ENCODE data around the gene ALKBH7. TPM values are rescaled to one million over a fixed set of nuclear protein-coding genes. Genes with fewer than 3 reads are reported as not detected.

ALKBH7 gene
- total and polyA plus RNA-seq, 2 of the 13 experiments (the other 11 are each of a cell fraction or from before 2014, with no cell fraction given), result 29.6 to 45.9 TPM

DNA sequence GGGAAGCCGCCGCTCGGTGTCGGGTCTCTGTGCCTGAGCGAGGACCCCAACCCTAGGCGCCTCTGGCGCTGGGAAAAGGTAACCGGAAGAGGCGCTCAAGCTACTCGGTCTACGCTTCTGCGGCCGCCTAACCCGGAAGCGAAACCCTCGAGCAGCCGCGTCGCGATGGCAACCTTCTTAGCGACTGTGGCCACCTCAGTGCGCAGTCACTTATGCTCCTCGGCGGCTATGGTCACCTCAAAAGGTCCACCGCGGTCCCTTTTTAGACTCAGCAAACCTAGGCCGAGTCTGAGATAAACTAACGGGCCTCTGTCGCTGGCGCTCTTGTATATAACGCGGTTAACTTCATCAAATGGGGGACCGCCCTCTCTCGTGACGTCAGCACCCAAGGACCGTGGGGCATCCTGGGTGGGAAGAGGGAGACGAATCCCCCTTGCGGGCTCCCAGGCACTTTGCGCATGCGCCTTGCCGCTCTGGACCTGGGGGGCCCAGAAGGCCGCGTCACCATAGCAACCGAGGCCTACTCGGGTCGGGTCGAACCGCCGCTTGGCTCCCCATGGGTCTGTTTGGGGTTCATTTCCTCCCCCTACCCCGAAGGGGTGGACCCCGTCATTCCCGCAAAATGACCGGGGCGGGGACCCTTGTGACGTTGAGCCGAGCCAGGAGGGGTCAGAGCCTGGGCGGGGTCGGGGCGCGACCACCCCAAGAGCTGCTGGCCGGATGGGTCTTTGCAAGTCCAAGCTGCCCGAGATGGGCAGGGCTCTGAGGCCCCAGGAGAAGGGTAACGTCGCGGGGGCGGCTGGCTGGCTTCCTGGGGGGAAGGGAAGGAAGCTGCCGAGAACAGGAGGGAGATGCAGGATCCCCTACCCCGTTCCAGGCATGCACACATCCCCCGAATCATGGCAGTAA is 20.7 kb downstream of the ALKBH7 start, which contains the start of gene GTF2F1 (continued):
- no peak for TF ChIP-seq HNF4G (IDR thresholded peaks at IDR 0.05; ENCODE audit: borderline replicate concordance, low read depth, low read length)
- TF ChIP-seq HNF4G (CRISPR knock-in tag; IDR thresholded peaks at IDR 0.05; ENCODE audit: borderline replicate concordance, low read depth), result 0 out of 2 replicates have a peak, but pooled peaks have one; percentile 12
- TF ChIP-seq, protein P1, sequence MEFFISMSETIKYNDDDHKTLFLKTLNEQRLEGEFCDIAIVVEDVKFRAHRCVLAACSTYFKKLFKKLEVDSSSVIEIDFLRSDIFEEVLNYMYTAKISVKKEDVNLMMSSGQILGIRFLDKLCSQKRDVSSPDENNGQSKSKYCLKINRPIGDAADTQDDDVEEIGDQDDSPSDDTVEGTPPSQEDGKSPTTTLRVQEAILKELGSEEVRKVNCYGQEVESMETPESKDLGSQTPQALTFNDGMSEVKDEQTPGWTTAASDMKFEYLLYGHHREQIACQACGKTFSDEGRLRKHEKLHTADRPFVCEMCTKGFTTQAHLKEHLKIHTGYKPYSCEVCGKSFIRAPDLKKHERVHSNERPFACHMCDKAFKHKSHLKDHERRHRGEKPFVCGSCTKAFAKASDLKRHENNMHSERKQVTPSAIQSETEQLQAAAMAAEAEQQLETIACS (CRISPR knock-in tag; IDR thresholded peaks at IDR 0.05), result no peak
- TF ChIP-seq CC2D1A (CRISPR knock-in tag; IDR thresholded peaks at IDR 0.05), result 0 out of 2 replicates have a peak, but pooled peaks have one; percentile 14
- TF ChIP-seq NR2C2 (CRISPR knock-in tag; IDR thresholded peaks at IDR 0.05; ENCODE audit: borderline replicate concordance), result peak; percentile 99
- peak; percentile 41; the same call in 1 of the 2 replicates for TF ChIP-seq HES4 (CRISPR knock-in tag; IDR thresholded peaks at IDR 0.05; ENCODE audit: borderline replicate concordance)
- TF ChIP-seq, protein P2, sequence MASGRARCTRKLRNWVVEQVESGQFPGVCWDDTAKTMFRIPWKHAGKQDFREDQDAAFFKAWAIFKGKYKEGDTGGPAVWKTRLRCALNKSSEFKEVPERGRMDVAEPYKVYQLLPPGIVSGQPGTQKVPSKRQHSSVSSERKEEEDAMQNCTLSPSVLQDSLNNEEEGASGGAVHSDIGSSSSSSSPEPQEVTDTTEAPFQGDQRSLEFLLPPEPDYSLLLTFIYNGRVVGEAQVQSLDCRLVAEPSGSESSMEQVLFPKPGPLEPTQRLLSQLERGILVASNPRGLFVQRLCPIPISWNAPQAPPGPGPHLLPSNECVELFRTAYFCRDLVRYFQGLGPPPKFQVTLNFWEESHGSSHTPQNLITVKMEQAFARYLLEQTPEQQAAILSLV (CRISPR knock-in tag; IDR thresholded peaks at IDR 0.05; ENCODE audit: borderline replicate concordance), result peak; percentile 16; the same call in 1 of the 2 replicates
- peak; percentile 57; the same call in 1 of the 2 replicates for TF ChIP-seq ZNF607 (CRISPR knock-in tag; IDR thresholded peaks at IDR 0.05; ENCODE audit: borderline replicate concordance)
- 0 out of 2 replicates have a peak, but pooled peaks have one; percentile 63 for TF ChIP-seq ZNF317 (CRISPR knock-in tag; IDR thresholded peaks at IDR 0.05)
- 0 out of 2 replicates have a peak, but pooled peaks have one; percentile 53 for TF ChIP-seq ZNF891 (CRISPR knock-in tag; IDR thresholded peaks at IDR 0.05)
- TF ChIP-seq RFXAP (CRISPR knock-in tag; IDR thresholded peaks at IDR 0.05; ENCODE audit: borderline replicate concordance), result no peak
- TF ChIP-seq, protein P3, sequence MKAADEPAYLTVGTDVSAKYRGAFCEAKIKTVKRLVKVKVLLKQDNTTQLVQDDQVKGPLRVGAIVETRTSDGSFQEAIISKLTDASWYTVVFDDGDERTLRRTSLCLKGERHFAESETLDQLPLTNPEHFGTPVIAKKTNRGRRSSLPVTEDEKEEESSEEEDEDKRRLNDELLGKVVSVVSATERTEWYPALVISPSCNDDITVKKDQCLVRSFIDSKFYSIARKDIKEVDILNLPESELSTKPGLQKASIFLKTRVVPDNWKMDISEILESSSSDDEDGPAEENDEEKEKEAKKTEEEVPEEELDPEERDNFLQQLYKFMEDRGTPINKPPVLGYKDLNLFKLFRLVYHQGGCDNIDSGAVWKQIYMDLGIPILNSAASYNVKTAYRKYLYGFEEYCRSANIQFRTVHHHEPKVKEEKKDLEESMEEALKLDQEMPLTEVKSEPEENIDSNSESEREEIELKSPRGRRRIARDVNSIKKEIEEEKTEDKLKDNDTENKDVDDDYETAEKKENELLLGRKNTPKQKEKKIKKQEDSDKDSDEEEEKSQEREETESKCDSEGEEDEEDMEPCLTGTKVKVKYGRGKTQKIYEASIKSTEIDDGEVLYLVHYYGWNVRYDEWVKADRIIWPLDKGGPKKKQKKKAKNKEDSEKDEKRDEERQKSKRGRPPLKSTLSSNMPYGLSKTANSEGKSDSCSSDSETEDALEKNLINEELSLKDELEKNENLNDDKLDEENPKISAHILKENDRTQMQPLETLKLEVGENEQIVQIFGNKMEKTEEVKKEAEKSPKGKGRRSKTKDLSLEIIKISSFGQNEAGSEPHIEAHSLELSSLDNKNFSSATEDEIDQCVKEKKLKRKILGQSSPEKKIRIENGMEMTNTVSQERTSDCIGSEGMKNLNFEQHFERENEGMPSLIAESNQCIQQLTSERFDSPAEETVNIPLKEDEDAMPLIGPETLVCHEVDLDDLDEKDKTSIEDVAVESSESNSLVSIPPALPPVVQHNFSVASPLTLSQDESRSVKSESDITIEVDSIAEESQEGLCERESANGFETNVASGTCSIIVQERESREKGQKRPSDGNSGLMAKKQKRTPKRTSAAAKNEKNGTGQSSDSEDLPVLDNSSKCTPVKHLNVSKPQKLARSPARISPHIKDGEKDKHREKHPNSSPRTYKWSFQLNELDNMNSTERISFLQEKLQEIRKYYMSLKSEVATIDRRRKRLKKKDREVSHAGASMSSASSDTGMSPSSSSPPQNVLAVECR (CRISPR knock-in tag; IDR thresholded peaks at IDR 0.05; ENCODE audit: borderline replicate concordance), result peak; percentile 96
- 0 out of 2 replicates have a peak, but pooled peaks have one; percentile 58 for TF ChIP-seq ZNF709 (CRISPR knock-in tag; IDR thresholded peaks at IDR 0.05)
- TF ChIP-seq SPEN (CRISPR knock-in tag; IDR thresholded peaks at IDR 0.05; ENCODE audit: low read depth), result peak; percentile 9; the same call in 1 of the 2 replicates
- TF ChIP-seq, protein P4, sequence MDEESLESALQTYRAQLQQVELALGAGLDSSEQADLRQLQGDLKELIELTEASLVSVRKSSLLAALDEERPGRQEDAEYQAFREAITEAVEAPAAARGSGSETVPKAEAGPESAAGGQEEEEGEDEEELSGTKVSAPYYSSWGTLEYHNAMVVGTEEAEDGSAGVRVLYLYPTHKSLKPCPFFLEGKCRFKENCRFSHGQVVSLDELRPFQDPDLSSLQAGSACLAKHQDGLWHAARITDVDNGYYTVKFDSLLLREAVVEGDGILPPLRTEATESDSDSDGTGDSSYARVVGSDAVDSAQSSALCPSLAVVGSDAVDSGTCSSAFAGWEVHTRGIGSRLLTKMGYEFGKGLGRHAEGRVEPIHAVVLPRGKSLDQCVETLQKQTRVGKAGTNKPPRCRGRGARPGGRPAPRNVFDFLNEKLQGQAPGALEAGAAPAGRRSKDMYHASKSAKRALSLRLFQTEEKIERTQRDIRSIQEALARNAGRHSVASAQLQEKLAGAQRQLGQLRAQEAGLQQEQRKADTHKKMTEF (CRISPR knock-in tag; IDR thresholded peaks at IDR 0.05), result peak; percentile 72
- TF ChIP-seq ZNF747 (CRISPR knock-in tag; IDR thresholded peaks at IDR 0.05; ENCODE audit: borderline replicate concordance), result no peak
- TF ChIP-seq ZNF343 (CRISPR knock-in tag; IDR thresholded peaks at IDR 0.05), result no peak
- TF ChIP-seq NFIB (CRISPR knock-in tag; IDR thresholded peaks at IDR 0.05; ENCODE audit: borderline replicate concordance), result no peak
- 0 out of 2 replicates have a peak, but pooled peaks have one; percentile 31 for TF ChIP-seq ELF3 (CRISPR knock-in tag; IDR thresholded peaks at IDR 0.05)
